ENCODE measurements around the gene GRK1. TPM values are rescaled to one million over a fixed set of nuclear protein-coding genes. Genes with fewer than 3 reads are reported as not detected.

GRK1 gene
- total and polyA plus RNA-seq, 2 of the 8 experiments (the other 6 are each of a cell fraction or from before 2014, with no cell fraction given) = 0.12 TPM; not detected in 1

GRCh38 chr13:113627136-113627535 lies 39.9 kb upstream of the GRK1 start (continued):
- TF ChIP-seq SP2 (IDR thresholded peaks at IDR 0.05; ENCODE audit: low read length) = no peak
- no peak for TF ChIP-seq HDAC2 (IDR thresholded peaks at IDR 0.05; ENCODE audit: borderline replicate concordance in 1 of 2, low read depth in 2 of 2, low read length in 2 of 2)
- TF ChIP-seq TAF7 (optimal IDR thresholded peaks at IDR 0.05; ENCODE audit: borderline replicate concordance, low read depth, low read length) = no peak
